NCI-H2196 (cell line): ENCODE measurements around the gene DPH6.
"Not testable (repeated sequence)": the region's sequence is repeated elsewhere in the genome, so short reads cannot be mapped to it uniquely, and the experiment has no call there.

ENCODE experiments used
- DNase-seq: peaks from one replicate; lab custom pipeline; 2025; ENCODE audit not compliant: unreplicated experiment; lab: John Stamatoyannopoulos, UW

Gene DPH6

GRCh38 chr15:35351059-35351458, 194.9 kb downstream of the DPH6 start:
- DNase-seq: no peak

- DNase-seq: no peak
Measured at GRCh38 chr15:35349916-35350315, 196.0 kb downstream of the DPH6 start.

- no peak for DNase-seq
Measured at GRCh38 chr15:35330916-35331315, 215.0 kb downstream of the DPH6 start.

- no peak for DNase-seq
Measured at GRCh38 chr15:35330048-35330695, 215.8 kb downstream of the DPH6 start.

GRCh38 chr15:35329521-35329961, 216.4 kb downstream of the DPH6 start:
- DNase-seq: no peak

GRCh38 chr15:35328836-35329235, 217.1 kb downstream of the DPH6 start:
- DNase-seq: not testable (repeated sequence)

GRCh38 chr15:35327789-35328188, 218.2 kb downstream of the DPH6 start:
- DNase-seq: no peak

- DNase-seq: no peak
Measured at GRCh38 chr15:35325374-35325941, 220.5 kb downstream of the DPH6 start.

- no peak for DNase-seq
Measured at GRCh38 chr15:35323141-35323540, 222.8 kb downstream of the DPH6 start.

GRCh38 chr15:35321926-35322325, 224.0 kb downstream of the DPH6 start:
- DNase-seq: no peak

GRCh38 chr15:35320911-35321310, 225.1 kb downstream of the DPH6 start:
- no peak for DNase-seq
